SJSA1 (cell line): ENCODE measurements around the gene ELOVL7. TPM values are rescaled to one million over a fixed set of nuclear protein-coding genes. Genes with fewer than 3 reads are reported as not detected.
"Not testable (repeated sequence)": the region's sequence is repeated elsewhere in the genome, so short reads cannot be mapped to it uniquely, and the experiment has no call there.

Experiments
- DNase-seq, 2 experiments: peaks; one replicate each; pipeline ENCODE4 v3.0.0-alpha.2; 2015 to 2020; ENCODE audit warnings: low spot score in 2 of 2, low read depth in 1 of 2
- H3K27ac ChIP-seq: fragments of 250-450 bp; sonication (Bioruptor Pico); 2 replicates; pipeline ENCODE4 v1.5.1; 2020; ENCODE audit warnings: mild to moderate bottlenecking, moderate library complexity
- H3K27me3 ChIP-seq: fragments of 250-450 bp; sonication (Bioruptor Pico); replicated peaks from 2 replicates; pipeline ENCODE4 v1.5.1; 2020; ENCODE audit warnings: mild to moderate bottlenecking, moderate library complexity
- H3K36me3 ChIP-seq: fragments of 250-450 bp; sonication (Bioruptor Pico); 2 replicates; pipeline ENCODE4 v1.5.1; 2020; ENCODE audit warnings: mild to moderate bottlenecking
- H3K4me1 ChIP-seq: fragments of 250-450 bp; sonication (Bioruptor Pico); replicated peaks from 2 replicates; pipeline ENCODE4 v1.6.1; 2021; ENCODE audit warnings: mild to moderate bottlenecking
- H3K4me3 ChIP-seq: fragments of 250-450 bp; sonication (Bioruptor Pico); 2 replicates; pipeline ENCODE4 v1.5.1; 2020; ENCODE audit warnings: mild to moderate bottlenecking
- H3K9me3 ChIP-seq: fragments of 250-450 bp; sonication (Bioruptor Pico); replicated peaks from 2 replicates; pipeline ENCODE4 v1.5.1; 2020; ENCODE audit warnings: mild to moderate bottlenecking
- total RNA-seq: library from RNA; depleted of rRNA; stranded (reverse); fragments of >200 nt; shearing (Covaris generic); gene quantifications from 2 replicates; pipeline ENCODE4 v1.2.3, GENCODE V29; 2014

ELOVL7 gene
- total RNA-seq, 1 experiment from 2014 or later, result 0.05 TPM

- DNase-seq, result no peak
- no peaks in the 10 kb centered on the region for H3K36me3 ChIP-seq
- no peaks in the 10 kb centered on the region for H3K9me3 ChIP-seq
- no peaks in the 10 kb centered on the region for H3K4me1 ChIP-seq
- H3K27me3 ChIP-seq, result no peaks in the 10 kb centered on the region
- H3K4me3 ChIP-seq, result no peak overlapping the region
- H3K27ac ChIP-seq, result no peak overlapping the region
Measured at GRCh38 chr5:60740322-60740721, 103.7 kb downstream of the ELOVL7 start.

GRCh38 chr5:60738933-60739332 lies 105.1 kb downstream of the ELOVL7 start:
- no peak for DNase-seq
- Histone ChIP-seq H3K4me3 (no peak overlapping the region), H3K27me3 (no peaks in the 10 kb centered on the region)

GRCh38 chr5:60738461-60738860 lies 105.6 kb downstream of the ELOVL7 start:
- Histone ChIP-seq H3K4me3 (no peak overlapping the region), H3K27me3 (no peaks in the 10 kb centered on the region), H3K27ac (no peak overlapping the region), H3K9me3 (no peaks in the 10 kb centered on the region), H3K36me3 (no peaks in the 10 kb centered on the region), H3K4me1 (no peaks in the 10 kb centered on the region)
- DNase-seq, result no peak

More at GRCh38 chr5:60738933-60739332, 105.1 kb downstream of the ELOVL7 start:
- no peaks in the 10 kb centered on the region for H3K9me3 ChIP-seq
- no peak overlapping the region for H3K27ac ChIP-seq
- no peaks in the 10 kb centered on the region for H3K36me3 ChIP-seq
- H3K4me1 ChIP-seq, result no peaks in the 10 kb centered on the region

- DNase-seq, H3K27me3 ChIP-seq, H3K36me3 ChIP-seq, H3K4me1 ChIP-seq, H3K9me3 ChIP-seq, H3K27ac ChIP-seq, H3K4me3 ChIP-seq: not testable (repeated sequence)
Measured at GRCh38 chr5:60730858-60731257, 113.2 kb downstream of the ELOVL7 start.

GRCh38 chr5:60727033-60727679 lies 116.9 kb downstream of the ELOVL7 start:
- no peaks in the 10 kb centered on the region for H3K36me3 ChIP-seq
- H3K27ac ChIP-seq, result no peak overlapping the region
- no peaks in the 10 kb centered on the region for H3K9me3 ChIP-seq
- no peaks in the 10 kb centered on the region for H3K4me1 ChIP-seq
- H3K27me3 ChIP-seq, result 0 out of 2 replicates have a peak, but pooled peaks cover 3% of the 10 kb centered on the region
- H3K4me3 ChIP-seq, result no peak overlapping the region
- DNase-seq, result no peak

GRCh38 chr5:60724126-60724525 lies 119.9 kb downstream of the ELOVL7 start:
- Histone ChIP-seq H3K9me3 (no peaks in the 10 kb centered on the region), H3K4me3 (no peak overlapping the region), H3K27ac (no peak overlapping the region), H3K36me3 (no peaks in the 10 kb centered on the region), H3K27me3 (peaks cover 11% of the 10 kb centered on the region; the same call in 1 of the 2 replicates), H3K4me1 (no peaks in the 10 kb centered on the region)
- DNase-seq, result no peak

- Histone ChIP-seq H3K36me3 (no peaks in the 10 kb centered on the region), H3K27ac (no peak overlapping the region), H3K9me3 (no peaks in the 10 kb centered on the region), H3K4me1 (no peaks in the 10 kb centered on the region), H3K27me3 (peaks cover 11% of the 10 kb centered on the region; the same call in 1 of the 2 replicates), H3K4me3 (no peak overlapping the region)
- DNase-seq, result no peak
Measured at GRCh38 chr5:60722416-60722815, 121.7 kb downstream of the ELOVL7 start.

- Histone ChIP-seq H3K4me3 (no peak overlapping the region), H3K9me3 (no peaks in the 10 kb centered on the region), H3K36me3 (no peaks in the 10 kb centered on the region), H3K27ac (no peak overlapping the region), H3K4me1 (no peaks in the 10 kb centered on the region), H3K27me3 (peaks cover 11% of the 10 kb centered on the region; the same call in 1 of the 2 replicates)
- DNase-seq, result no peak
Measured at GRCh38 chr5:60719329-60719728, 124.7 kb downstream of the ELOVL7 start.

GRCh38 chr5:60718166-60718892 lies 125.7 kb downstream of the ELOVL7 start:
- peaks cover 11% of the 10 kb centered on the region; the same call in 1 of the 2 replicates for H3K27me3 ChIP-seq
- H3K4me3 ChIP-seq, result no peak overlapping the region
- H3K36me3 ChIP-seq, result no peaks in the 10 kb centered on the region
- no peak for DNase-seq
- H3K27ac ChIP-seq, result no peak overlapping the region
- H3K4me1 ChIP-seq, result no peaks in the 10 kb centered on the region
- no peaks in the 10 kb centered on the region for H3K9me3 ChIP-seq

GRCh38 chr5:60715201-60715928 lies 128.7 kb downstream of the ELOVL7 start:
- not testable (repeated sequence) for H3K36me3 ChIP-seq, DNase-seq, H3K4me1 ChIP-seq, H3K27me3 ChIP-seq, H3K4me3 ChIP-seq, H3K9me3 ChIP-seq, H3K27ac ChIP-seq

GRCh38 chr5:60712950-60713349 lies 131.1 kb downstream of the ELOVL7 start:
- H3K9me3 ChIP-seq, result no peaks in the 10 kb centered on the region
- no peaks in the 10 kb centered on the region for H3K4me1 ChIP-seq
- no peak overlapping the region for H3K27ac ChIP-seq
- DNase-seq, result no peak
- H3K36me3 ChIP-seq, result no peaks in the 10 kb centered on the region
- no peaks in the 10 kb centered on the region for H3K27me3 ChIP-seq
- no peak overlapping the region for H3K4me3 ChIP-seq

- not testable (repeated sequence) for H3K27me3 ChIP-seq, DNase-seq, H3K27ac ChIP-seq, H3K36me3 ChIP-seq, H3K4me1 ChIP-seq, H3K4me3 ChIP-seq, H3K9me3 ChIP-seq
Measured at GRCh38 chr5:60711892-60712291, 132.2 kb downstream of the ELOVL7 start.

GRCh38 chr5:60710362-60710761 lies 133.7 kb downstream of the ELOVL7 start:
- no peak for DNase-seq
- no peak overlapping the region for H3K4me3 ChIP-seq
- no peaks in the 10 kb centered on the region for H3K9me3 ChIP-seq
- no peaks in the 10 kb centered on the region for H3K36me3 ChIP-seq
- H3K27me3 ChIP-seq, result no peaks in the 10 kb centered on the region
- H3K4me1 ChIP-seq, result no peaks in the 10 kb centered on the region
- no peak overlapping the region for H3K27ac ChIP-seq

- Histone ChIP-seq H3K36me3 (no peaks in the 10 kb centered on the region), H3K9me3 (no peaks in the 10 kb centered on the region), H3K4me1 (peaks cover 5% of the 10 kb centered on the region; the same call in 1 of the 2 replicates), H3K27me3 (no peaks in the 10 kb centered on the region), H3K4me3 (no peak overlapping the region), H3K27ac (no peak overlapping the region)
- DNase-seq, result no peak
Measured at GRCh38 chr5:60705144-60705543, 138.9 kb downstream of the ELOVL7 start.
